ENCODE measurements around the gene FBXW4.

Gene FBXW4

DNA sequence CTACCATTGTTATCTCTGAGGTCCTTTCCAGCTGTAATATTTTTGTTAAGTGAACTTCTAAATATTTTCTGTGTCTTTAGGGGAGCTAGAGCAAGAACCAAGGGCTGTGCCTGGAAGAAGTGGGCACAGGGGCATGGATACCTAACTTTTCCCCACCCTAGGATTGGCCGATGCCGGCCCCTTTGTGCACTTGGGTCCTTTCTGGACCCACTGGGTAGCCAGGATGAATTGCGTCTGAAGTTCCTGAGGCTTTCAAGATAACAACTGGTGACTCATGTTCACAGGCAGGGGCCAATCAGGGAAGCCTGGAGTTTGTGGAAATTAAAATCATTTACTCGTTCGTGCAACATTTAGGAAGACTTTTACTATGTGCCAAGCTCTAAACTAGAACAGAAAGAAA lies 106.1 kb downstream of the FBXW4 start:
- peaks cover 18% of the 10 kb centered on the region for H3K4me1 ChIP-seq (ENCODE audit: insufficient read depth, low read length, poor library complexity, severe bottlenecking)
- H3K9ac ChIP-seq (ENCODE audit: low read depth, low read length, poor library complexity, severe bottlenecking), result no peak overlapping the region
- peak overlapping the region; percentile 90 for H2AFZ ChIP-seq (ENCODE audit: low read length)
- H3K27me3 ChIP-seq (ENCODE audit: insufficient read depth, low read length, poor library complexity, severe bottlenecking), result no peaks in the 10 kb centered on the region
- peaks cover 13% of the 10 kb centered on the region for H3K79me2 ChIP-seq (ENCODE audit: insufficient read depth, low read length)
- H3K4me3 ChIP-seq (ENCODE audit: low read length, poor library complexity, severe bottlenecking), result peak overlapping the region; percentile 99
- TF ChIP-seq EZH2phosphoT487 (IDR thresholded peaks at IDR 0.05; ENCODE audit: borderline replicate concordance), result no peak
- TF ChIP-seq, protein P1, sequence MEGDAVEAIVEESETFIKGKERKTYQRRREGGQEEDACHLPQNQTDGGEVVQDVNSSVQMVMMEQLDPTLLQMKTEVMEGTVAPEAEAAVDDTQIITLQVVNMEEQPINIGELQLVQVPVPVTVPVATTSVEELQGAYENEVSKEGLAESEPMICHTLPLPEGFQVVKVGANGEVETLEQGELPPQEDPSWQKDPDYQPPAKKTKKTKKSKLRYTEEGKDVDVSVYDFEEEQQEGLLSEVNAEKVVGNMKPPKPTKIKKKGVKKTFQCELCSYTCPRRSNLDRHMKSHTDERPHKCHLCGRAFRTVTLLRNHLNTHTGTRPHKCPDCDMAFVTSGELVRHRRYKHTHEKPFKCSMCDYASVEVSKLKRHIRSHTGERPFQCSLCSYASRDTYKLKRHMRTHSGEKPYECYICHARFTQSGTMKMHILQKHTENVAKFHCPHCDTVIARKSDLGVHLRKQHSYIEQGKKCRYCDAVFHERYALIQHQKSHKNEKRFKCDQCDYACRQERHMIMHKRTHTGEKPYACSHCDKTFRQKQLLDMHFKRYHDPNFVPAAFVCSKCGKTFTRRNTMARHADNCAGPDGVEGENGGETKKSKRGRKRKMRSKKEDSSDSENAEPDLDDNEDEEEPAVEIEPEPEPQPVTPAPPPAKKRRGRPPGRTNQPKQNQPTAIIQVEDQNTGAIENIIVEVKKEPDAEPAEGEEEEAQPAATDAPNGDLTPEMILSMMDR (conservative IDR thresholded peaks at IDR 0.05; ENCODE audit: low read length), result no peak
- no peaks in the 10 kb centered on the region for H3K36me3 ChIP-seq (ENCODE audit: insufficient read depth, low read length)
- no peaks in the 10 kb centered on the region for H3K9me2 ChIP-seq (replicated peaks; ENCODE audit: low read depth, low read length)
- no peaks in the 10 kb centered on the region for H3K9me3 ChIP-seq (ENCODE audit: insufficient read depth, low read depth, low read length)
- H4K20me1 ChIP-seq (ENCODE audit: insufficient read depth, low read length, poor library complexity, severe bottlenecking), result no peaks in the 10 kb centered on the region
- H3F3A ChIP-seq (ENCODE audit: low read depth), result no peaks in the 10 kb centered on the region
- peak overlapping the region; percentile 99 for H3K4me2 ChIP-seq (ENCODE audit: low read depth, low read length, poor library complexity, severe bottlenecking)

DNA sequence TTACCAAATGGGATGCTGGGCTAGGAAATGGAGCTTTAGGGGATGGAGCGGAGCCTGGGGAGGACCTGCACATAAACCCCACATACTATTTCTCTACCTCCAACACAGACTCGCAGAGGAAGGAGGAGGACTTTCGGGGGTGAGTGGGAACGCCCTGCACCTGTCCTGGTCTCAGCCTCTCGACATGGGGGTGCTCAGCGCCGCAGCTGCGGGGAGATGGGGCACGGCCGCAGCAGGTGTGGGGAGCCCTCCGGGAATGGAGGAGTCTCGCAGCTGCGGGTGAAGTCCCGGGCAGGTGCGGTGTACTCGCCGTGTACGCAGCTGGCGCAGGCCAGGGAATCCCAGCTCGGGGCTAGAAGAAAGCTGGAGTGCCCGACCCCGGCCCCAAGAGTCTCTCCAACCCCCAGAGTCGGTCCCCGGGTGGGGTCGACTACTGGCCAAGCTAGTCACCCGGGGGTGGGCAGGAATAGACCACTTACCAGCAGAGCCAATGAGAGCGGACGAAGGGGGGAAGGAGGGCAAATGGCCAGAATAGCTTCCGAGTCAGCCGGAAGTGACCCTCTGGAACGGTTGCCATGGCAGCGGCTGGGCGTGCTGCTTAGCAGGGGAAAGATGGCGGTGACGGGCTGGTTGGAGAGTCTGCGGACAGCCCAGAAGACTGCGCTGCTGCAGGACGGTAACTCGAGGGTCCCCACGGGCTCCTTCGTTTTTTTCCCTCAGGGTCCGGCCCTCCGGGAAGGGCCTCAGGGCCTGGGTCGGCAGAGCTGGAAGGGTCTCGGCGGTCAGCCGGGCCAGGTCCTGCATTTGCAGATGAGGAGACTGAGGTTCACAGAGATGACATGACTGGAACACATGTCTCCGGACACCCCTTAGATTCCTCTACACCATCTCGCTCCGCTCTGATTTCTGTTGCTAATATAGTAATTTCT lies 107.0 kb downstream of the FBXW4 start, which contains the start of the genes DPCD and POLL:
Gene DPCD (plus strand): TSS at position 597 of the 929 bp plus-strand sequence. CDS start 16 bp downstream, at position 613.
Gene POLL (minus strand): TSS at position 533 of the 929 bp plus-strand sequence. CDS start 897 bp downstream, outside the sequence.
- Histone ChIP-seq H3K4me3 (ENCODE audit: low read length, poor library complexity, severe bottlenecking) (peak within 1 kb of the TSS; percentile 99), H3K79me2 (ENCODE audit: insufficient read depth, low read length) (peaks cover 13% of the 10 kb centered on the region), H3K27me3 (ENCODE audit: insufficient read depth, low read length, poor library complexity, severe bottlenecking) (no peaks in the 10 kb centered on the region), H3K9me2 (replicated peaks; ENCODE audit: low read depth, low read length) (no peaks in the 10 kb centered on the region), H3K4me2 (ENCODE audit: low read depth, low read length, poor library complexity, severe bottlenecking) (peak within 1 kb of the TSS; percentile 99), H3K36me3 (ENCODE audit: insufficient read depth, low read length) (no peaks in the 10 kb centered on the region), H3K9me3 (ENCODE audit: insufficient read depth, low read depth, low read length) (no peaks in the 10 kb centered on the region), H3K9ac (ENCODE audit: low read depth, low read length, poor library complexity, severe bottlenecking) (peak within 1 kb of the TSS; percentile 88), H4K20me1 (ENCODE audit: insufficient read depth, low read length, poor library complexity, severe bottlenecking) (no peaks in the 10 kb centered on the region), H2AFZ (ENCODE audit: low read length) (peak within 1 kb of the TSS; percentile 90), H3F3A (ENCODE audit: low read depth) (no peaks in the 10 kb centered on the region), H3K4me1 (ENCODE audit: insufficient read depth, low read length, poor library complexity, severe bottlenecking) (peaks cover 18% of the 10 kb centered on the region)
- no peak for TF ChIP-seq EZH2phosphoT487 (IDR thresholded peaks at IDR 0.05; ENCODE audit: borderline replicate concordance)
- TF ChIP-seq, protein P1 (conservative IDR thresholded peaks at IDR 0.05; ENCODE audit: low read length), result no peak

DNA sequence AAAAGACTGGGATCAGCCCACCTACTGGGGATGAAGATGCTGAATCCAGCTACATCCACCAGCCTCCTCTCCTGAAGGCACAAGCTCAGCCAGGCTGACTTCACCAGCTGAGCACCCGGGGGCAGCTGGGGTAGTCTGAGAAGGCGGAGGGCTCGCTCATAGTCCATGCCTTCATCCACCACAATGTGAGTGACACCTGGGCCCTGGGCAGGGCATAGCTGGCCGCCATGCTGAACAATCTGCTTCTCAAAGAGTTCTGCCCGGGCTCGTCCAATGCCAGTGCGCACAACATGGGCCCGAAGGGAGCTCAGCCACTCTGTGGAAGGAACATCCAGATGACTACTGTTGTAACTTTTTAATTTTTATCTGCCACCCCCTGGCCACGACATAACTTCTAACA lies 109.1 kb downstream of the FBXW4 start:
- TF ChIP-seq, protein P1 (conservative IDR thresholded peaks at IDR 0.05; ENCODE audit: low read length), result no peak
- no peak for TF ChIP-seq EZH2phosphoT487 (IDR thresholded peaks at IDR 0.05; ENCODE audit: borderline replicate concordance)

More for the DNA sequence above, 109.1 kb downstream of the FBXW4 start:
- no peaks in the 10 kb centered on the region for H3K9me2 ChIP-seq (replicated peaks; ENCODE audit: low read depth, low read length)
- H3K9ac ChIP-seq (ENCODE audit: low read depth, low read length, poor library complexity, severe bottlenecking), result no peak overlapping the region
- peaks cover 13% of the 10 kb centered on the region for H3K79me2 ChIP-seq (ENCODE audit: insufficient read depth, low read length)
- peak overlapping the region; percentile 99 for H3K4me2 ChIP-seq (ENCODE audit: low read depth, low read length, poor library complexity, severe bottlenecking)
- H3K9me3 ChIP-seq (ENCODE audit: insufficient read depth, low read depth, low read length), result no peaks in the 10 kb centered on the region
- H3K27me3 ChIP-seq (ENCODE audit: insufficient read depth, low read length, poor library complexity, severe bottlenecking), result no peaks in the 10 kb centered on the region
- no peak overlapping the region for H2AFZ ChIP-seq (ENCODE audit: low read length)
- peaks cover 18% of the 10 kb centered on the region for H3K4me1 ChIP-seq (ENCODE audit: insufficient read depth, low read length, poor library complexity, severe bottlenecking)
- no peaks in the 10 kb centered on the region for H3K36me3 ChIP-seq (ENCODE audit: insufficient read depth, low read length)
- H4K20me1 ChIP-seq (ENCODE audit: insufficient read depth, low read length, poor library complexity, severe bottlenecking), result no peaks in the 10 kb centered on the region
- no peak overlapping the region for H3K4me3 ChIP-seq (ENCODE audit: low read length, poor library complexity, severe bottlenecking)
- no peaks in the 10 kb centered on the region for H3F3A ChIP-seq (ENCODE audit: low read depth)

Measured in Loucy (cell line).